Loucy (cell line): ENCODE data around the gene NRP1.

Experiments
- H2AFZ ChIP-seq: fragments of 200-600 bp; sonication (generic); 2 replicates; pipeline ENCODE4 v1.6.0; 2016; ENCODE audit warnings: antibody characterized with exemption, mild to moderate bottlenecking, low read length, moderate library complexity
- H3F3A ChIP-seq: fragments of 200-600 bp; 2 replicates; pipeline ENCODE4 v1.6.0; 2016; ENCODE audit warnings: antibody characterized with exemption, low read depth, mild to moderate bottlenecking
- H3K27me3 ChIP-seq: fragments of 200-600 bp; sonication (generic); 2 replicates; pipeline ENCODE4 v1.6.1; 2014; ENCODE audit warnings: low read length, mild to moderate bottlenecking; ENCODE audit not compliant: insufficient read depth, poor library complexity, severe bottlenecking
- H3K36me3 ChIP-seq: fragments of 200-600 bp; sonication (generic); 2 replicates; pipeline ENCODE4 v1.6.1; 2016; ENCODE audit warnings: low read length; ENCODE audit not compliant: insufficient read depth
- H3K4me1 ChIP-seq: fragments of 200-600 bp; sonication (generic); 2 replicates; pipeline ENCODE4 v1.5.1; 2014; ENCODE audit warnings: low read length, mild to moderate bottlenecking; ENCODE audit not compliant: insufficient read depth, poor library complexity, severe bottlenecking
- H3K4me2 ChIP-seq: fragments of 200-600 bp; sonication (generic); 2 replicates; pipeline ENCODE4 v1.6.0; 2014; ENCODE audit warnings: antibody characterized with exemption, low read length, low read depth, mild to moderate bottlenecking; ENCODE audit not compliant: poor library complexity, severe bottlenecking
- H3K4me3 ChIP-seq: fragments of 200-600 bp; sonication (generic); 2 replicates; pipeline ENCODE4 v1.5.1; 2014; ENCODE audit warnings: low read length, mild to moderate bottlenecking, mixed read lengths; ENCODE audit not compliant: poor library complexity, severe bottlenecking
- H3K79me2 ChIP-seq: fragments of 200-600 bp; sonication (generic); 2 replicates; pipeline ENCODE4 v1.6.1; 2014; ENCODE audit warnings: low read length; ENCODE audit not compliant: insufficient read depth
- H3K9ac ChIP-seq: fragments of 200-600 bp; sonication (generic); 2 replicates; pipeline ENCODE4 v1.6.0; 2014; ENCODE audit warnings: mild to moderate bottlenecking, low read depth, low read length, moderate library complexity; ENCODE audit not compliant: poor library complexity, severe bottlenecking
- H3K9me2 ChIP-seq: fragments of 200-600 bp; sonication (generic); replicated peaks from 2 replicates; pipeline ENCODE4 v1.6.1; 2016; ENCODE audit warnings: low read depth, low read length, mixed read lengths
- H3K9me3 ChIP-seq: fragments of 200-600 bp; sonication (generic); 2 replicates; pipeline ENCODE4 v1.6.1; 2014; ENCODE audit warnings: mild to moderate bottlenecking, antibody characterized with exemption, low read length, low read depth; ENCODE audit not compliant: insufficient read depth
- H4K20me1 ChIP-seq: fragments of 200-600 bp; sonication (generic); 2 replicates; pipeline ENCODE4 v1.6.0; 2014; ENCODE audit warnings: antibody characterized with exemption, low read length, mild to moderate bottlenecking; ENCODE audit not compliant: insufficient read depth, poor library complexity, severe bottlenecking
- CTCF ChIP-seq: fragments of 200-600 bp; sonication (generic); conservative IDR thresholded peaks from 2 replicates; pipeline ENCODE4 v1.5.1; 2014; ENCODE audit warnings: mild to moderate bottlenecking, antibody characterized with exemption, low read length
- EZH2phosphoT487 ChIP-seq: fragments of 200-600 bp; IDR thresholded peaks from 2 replicates; pipeline ENCODE4 v1.6.1; 2018; ENCODE audit warnings: antibody characterized with exemption, mild to moderate bottlenecking, moderate library complexity, borderline replicate concordance

The NRP1 gene

DNA sequence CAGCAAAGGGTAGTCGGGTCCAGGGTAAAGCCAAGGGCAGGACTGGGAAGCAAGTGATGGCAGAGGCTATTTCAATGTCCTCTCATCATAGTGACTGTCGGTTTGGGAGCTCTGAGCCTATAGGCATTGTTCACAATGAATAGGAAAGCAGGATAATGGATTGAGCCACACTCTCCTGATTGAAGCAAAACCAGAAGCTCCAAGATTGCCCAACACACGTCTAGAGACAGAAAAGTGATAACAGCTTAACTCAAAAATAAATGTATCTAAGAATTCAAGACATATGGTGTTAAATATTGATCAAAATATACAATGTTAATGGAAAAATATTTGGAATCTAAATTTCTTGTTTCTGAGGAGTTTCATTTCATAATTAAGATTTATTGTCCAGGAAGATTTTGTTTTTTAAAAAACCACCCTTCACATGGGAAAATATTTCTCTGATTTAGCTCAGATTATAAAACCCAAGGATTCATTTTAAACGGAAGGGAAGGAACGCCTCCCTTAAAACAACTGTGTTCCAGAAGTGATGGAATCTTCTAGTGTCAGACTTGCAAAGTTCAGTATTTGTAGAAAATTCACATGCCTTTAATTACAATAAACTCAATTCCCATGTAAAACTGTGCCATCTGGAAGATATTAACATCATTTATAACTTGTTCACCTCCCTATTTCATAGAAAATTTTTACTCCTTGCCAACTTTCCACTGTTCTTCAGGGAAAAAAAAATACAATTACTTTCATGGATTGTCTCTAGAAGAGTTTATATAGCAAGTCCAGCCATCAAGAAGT lies 54.5 kb downstream of the NRP1 start:
- Histone ChIP-seq H3K79me2 (no peaks in the 10 kb centered on the region), H3K4me2 (no peak overlapping the region), H3K9me2 (no peaks in the 10 kb centered on the region), H2AFZ (no peak overlapping the region), H4K20me1 (no peaks in the 10 kb centered on the region), H3K4me3 (no peak overlapping the region), H3K4me1 (no peaks in the 10 kb centered on the region), H3F3A (no peaks in the 10 kb centered on the region), H3K36me3 (no peaks in the 10 kb centered on the region), H3K27me3 (no peaks in the 10 kb centered on the region), H3K9me3 (no peaks in the 10 kb centered on the region), H3K9ac (no peak overlapping the region)
- TF ChIP-seq EZH2phosphoT487, result no peak
- TF ChIP-seq CTCF, result no peak

GRCh38 chr10:33279276-33279675 lies 55.2 kb downstream of the NRP1 start:
- Histone ChIP-seq H3K9me2 (no peaks in the 10 kb centered on the region), H3K4me3 (no peak overlapping the region), H3K9ac (no peak overlapping the region), H3K4me1 (no peaks in the 10 kb centered on the region), H4K20me1 (no peaks in the 10 kb centered on the region), H3K79me2 (no peaks in the 10 kb centered on the region), H3K27me3 (no peaks in the 10 kb centered on the region), H2AFZ (no peak overlapping the region), H3K4me2 (no peak overlapping the region), H3F3A (no peaks in the 10 kb centered on the region), H3K9me3 (no peaks in the 10 kb centered on the region), H3K36me3 (no peaks in the 10 kb centered on the region)
- TF ChIP-seq EZH2phosphoT487 (no peak), CTCF (no peak)

- no peak overlapping the region for H3K4me3 ChIP-seq
- H2AFZ ChIP-seq, result no peak overlapping the region
- H3F3A ChIP-seq, result no peaks in the 10 kb centered on the region
- H3K36me3 ChIP-seq, result no peaks in the 10 kb centered on the region
- no peak overlapping the region for H3K4me2 ChIP-seq
- H3K4me1 ChIP-seq, result no peaks in the 10 kb centered on the region
- H3K79me2 ChIP-seq, result no peaks in the 10 kb centered on the region
- TF ChIP-seq EZH2phosphoT487 (no peak), CTCF (no peak)
- no peak overlapping the region for H3K9ac ChIP-seq
- H3K9me2 ChIP-seq, result no peaks in the 10 kb centered on the region
- H3K9me3 ChIP-seq, result no peaks in the 10 kb centered on the region
- H4K20me1 ChIP-seq, result no peaks in the 10 kb centered on the region
- H3K27me3 ChIP-seq, result no peaks in the 10 kb centered on the region
Measured at GRCh38 chr10:33278198-33278597, 56.3 kb downstream of the NRP1 start.
